GM18507 (cell line): Measurements from ENCODE around the gene FAM107B.
"Not testable (repeated sequence)": the region's sequence is repeated elsewhere in the genome, so short reads cannot be mapped to it uniquely, and the experiment has no call there.

ENCODE experiments used
- DNase-seq: peaks from one replicate; pipeline ENCODE4 v3.0.0; 2011; ENCODE audit warnings: low read depth; ENCODE audit not compliant: insufficient read length; ENCODE audit errors: extremely low spot score
- FAIRE-seq: peaks from 2 replicates; lab custom pipeline; 2011; peaks lifted over from hg19 to GRCh38; lab: Jason Lieb, UNC

FAM107B gene

GRCh38 chr10:14740684-14741247 lies 33.9 kb downstream of the FAM107B start:
- FAIRE-seq = peak; percentile 86
- no peak for DNase-seq

- DNase-seq (no peak), FAIRE-seq (no peak)
These were observed 36.7 kb downstream of the FAM107B start for GRCh38 chr10:14737808-14738545.

- FAIRE-seq (peak; percentile 80), DNase-seq (no peak)
These were observed 38.1 kb downstream of the FAM107B start for GRCh38 chr10:14736600-14737081.

- FAIRE-seq (peak; percentile 49), DNase-seq (no peak)
These were observed 38.7 kb downstream of the FAM107B start for GRCh38 chr10:14736043-14736442.

GRCh38 chr10:14731875-14732512 lies 42.7 kb downstream of the FAM107B start:
- FAIRE-seq = no peak
- no peak for DNase-seq

- DNase-seq (no peak), FAIRE-seq (no peak)
These were observed 46.4 kb downstream of the FAM107B start for GRCh38 chr10:14728346-14728745.

GRCh38 chr10:14727924-14728323 lies 46.8 kb downstream of the FAM107B start:
- FAIRE-seq = no peak
- no peak for DNase-seq

- FAIRE-seq = no peak
- no peak for DNase-seq
These were observed 47.2 kb downstream of the FAM107B start for GRCh38 chr10:14727465-14727864.

GRCh38 chr10:14724931-14725330 lies 49.8 kb downstream of the FAM107B start:
- no peak for DNase-seq
- no peak for FAIRE-seq

- FAIRE-seq (no peak), DNase-seq (no peak)
These were observed 51.5 kb downstream of the FAM107B start for GRCh38 chr10:14723052-14723689.

GRCh38 chr10:14717552-14717951 lies 57.1 kb downstream of the FAM107B start:
- DNase-seq = no peak
- no peak for FAIRE-seq

- FAIRE-seq = no peak
- no peak for DNase-seq
These were observed 61.7 kb downstream of the FAM107B start for GRCh38 chr10:14712991-14713424.

GRCh38 chr10:14709344-14709743 lies 65.4 kb downstream of the FAM107B start:
- FAIRE-seq, DNase-seq: not testable (repeated sequence)

GRCh38 chr10:14707481-14707880 lies 67.2 kb downstream of the FAM107B start:
- FAIRE-seq (no peak), DNase-seq (no peak)

- DNase-seq (no peak), FAIRE-seq (peak; percentile 70)
These were observed 69.0 kb downstream of the FAM107B start for GRCh38 chr10:14705548-14706230.

- no peak for FAIRE-seq
- no peak for DNase-seq
These were observed 71.1 kb downstream of the FAM107B start for GRCh38 chr10:14703631-14704001.

GRCh38 chr10:14701466-14701865 lies 73.2 kb downstream of the FAM107B start:
- no peak for FAIRE-seq

GRCh38 chr10:14700546-14700945 lies 74.2 kb downstream of the FAM107B start:
- no peak for FAIRE-seq
- no peak for DNase-seq

More at GRCh38 chr10:14701466-14701865, 73.2 kb downstream of the FAM107B start:
- no peak for DNase-seq

GRCh38 chr10:14699482-14699881 lies 75.2 kb downstream of the FAM107B start:
- FAIRE-seq = no peak
- no peak for DNase-seq

GRCh38 chr10:14698829-14699170 lies 75.9 kb downstream of the FAM107B start:
- FAIRE-seq (no peak), DNase-seq (no peak)
